Endothelial cell of umbilical vein (primary cell): ENCODE results near the gene NDUFS1.

Source experiments
- EZH2 ChIP-seq: IDR thresholded peaks from 2 replicates; pipeline ENCODE4 v1.6.1; 2012; ENCODE audit warnings: borderline replicate concordance, low read depth, mild to moderate bottlenecking, moderate library complexity, low read length, inconsistent platforms; ENCODE audit not compliant: severe bottlenecking
- GATA2 ChIP-seq: IDR thresholded peaks from 2 replicates; pipeline ENCODE4 v1.7.0; 2011; ENCODE audit warnings: low read depth, mild to moderate bottlenecking, moderate library complexity, mixed read lengths, low read length; ENCODE audit not compliant: insufficient read length, insufficient read depth
- POLR2A ChIP-seq: IDR thresholded peaks from 2 replicates; pipeline ENCODE4 v1.6.1; 2012; ENCODE audit warnings: low read depth, mild to moderate bottlenecking, control low read depth, low read length

GRCh38 chr2:206208900-206209299 is 49.7 kb upstream of the NDUFS1 start:
- no peak for TF ChIP-seq EZH2
- no peak for TF ChIP-seq POLR2A
- TF ChIP-seq GATA2: no peak
